GM23338 (cell line): ENCODE measurements around the gene FDXACB1.

ENCODE experiments used
- CREB1 ChIP-seq: fragments of 250-450 bp; sonication (Bioruptor Pico); IDR thresholded peaks from 2 replicates; pipeline ENCODE4 v1.5.0; 2020; ENCODE audit warnings: low read depth, mild to moderate bottlenecking, moderate library complexity
- CTCF ChIP-seq, 2 experiments: fragments of 200-600 bp in 1 of 2; sonication (generic) in 1 of 2; conservative IDR thresholded peaks; 2 replicates each; pipeline versions ENCODE4 v1.5.1 to v1.6.1; 2016 to 2017; ENCODE audit warnings: antibody characterized with exemption in 2 of 2, low read depth in 2 of 2, mild to moderate bottlenecking in 2 of 2, moderate library complexity in 1 of 2
- ETS1 ChIP-seq: IDR thresholded peaks from 2 replicates; pipeline ENCODE4 v1.6.1; 2016; ENCODE audit warnings: antibody characterized with exemption
- EZH2 ChIP-seq: fragments of 200-600 bp; sonication (generic); IDR thresholded peaks from one replicate; pipeline ENCODE4 v1.8.0; 2017; ENCODE audit warnings: antibody characterized with exemption, mild to moderate bottlenecking, low read depth; ENCODE audit not compliant: unreplicated experiment
- EZH2phosphoT487 ChIP-seq: fragments of 200-600 bp; sonication (generic); IDR thresholded peaks from one replicate; pipeline ENCODE4 v1.8.1; 2018; ENCODE audit warnings: antibody characterized with exemption; ENCODE audit not compliant: unreplicated experiment
- JUNB ChIP-seq: IDR thresholded peaks from one replicate; pipeline ENCODE4 v1.6.1; 2016; ENCODE audit warnings: antibody characterized with exemption; ENCODE audit not compliant: unreplicated experiment
- POLR2AphosphoS5 ChIP-seq: IDR thresholded peaks from 2 replicates; pipeline ENCODE4 v1.6.1; 2016; ENCODE audit warnings: antibody characterized with exemption, low read depth
- REST ChIP-seq: IDR thresholded peaks from one replicate; pipeline ENCODE4 v1.6.1; 2018; ENCODE audit warnings: antibody characterized with exemption; ENCODE audit not compliant: unreplicated experiment
- STAT1 ChIP-seq: IDR thresholded peaks from one replicate; pipeline ENCODE4 v1.6.1; 2016; ENCODE audit warnings: antibody characterized with exemption; ENCODE audit not compliant: unreplicated experiment
- ZNF114 ChIP-seq: fragments of 250-450 bp; sonication (Bioruptor Pico); IDR thresholded peaks from 2 replicates; pipeline ENCODE4 v1.5.0; 2020; ENCODE audit warnings: mild to moderate bottlenecking, moderate library complexity
- ZNF331 ChIP-seq: fragments of 250-450 bp; sonication (Bioruptor Pico); IDR thresholded peaks from 2 replicates; pipeline ENCODE4 v1.5.0; 2020; ENCODE audit warnings: low read depth, mild to moderate bottlenecking, moderate library complexity
- ZNF462 ChIP-seq: fragments of 250-450 bp; sonication (Bioruptor Pico); IDR thresholded peaks from 2 replicates; pipeline ENCODE4 v1.5.0; 2020; ENCODE audit warnings: mild to moderate bottlenecking, moderate library complexity

- TF ChIP-seq CTCF (conservative IDR thresholded peaks at IDR 0.05; ENCODE audit: low read depth in 2 of 2) (no peak), EZH2phosphoT487 (no peak), REST (no peak), EZH2 (no peak), ZNF331 (CRISPR knock-in tag) (no peak), JUNB (no peak), ZNF114 (CRISPR knock-in tag) (no peak), POLR2AphosphoS5 (no peak), CREB1 (CRISPR knock-in tag) (no peak), STAT1 (no peak), ZNF462 (CRISPR knock-in tag) (no peak), ETS1 (no peak)
Observed at GRCh38 chr11:111843661-111844060, 35.3 kb downstream of the FDXACB1 start.
